Islet of Langerhans (tissue), 1 donor: ENCODE data around the gene AZGP1.
"Not testable (repeated sequence)": the region's sequence is repeated elsewhere in the genome, so short reads cannot be mapped to it uniquely, and the experiment has no call there.

Experiments used
- FAIRE-seq: peaks from one replicate; lab custom pipeline; 2011; peaks lifted over from hg19 to GRCh38; lab: Jason Lieb, UNC

Gene AZGP1

DNA sequence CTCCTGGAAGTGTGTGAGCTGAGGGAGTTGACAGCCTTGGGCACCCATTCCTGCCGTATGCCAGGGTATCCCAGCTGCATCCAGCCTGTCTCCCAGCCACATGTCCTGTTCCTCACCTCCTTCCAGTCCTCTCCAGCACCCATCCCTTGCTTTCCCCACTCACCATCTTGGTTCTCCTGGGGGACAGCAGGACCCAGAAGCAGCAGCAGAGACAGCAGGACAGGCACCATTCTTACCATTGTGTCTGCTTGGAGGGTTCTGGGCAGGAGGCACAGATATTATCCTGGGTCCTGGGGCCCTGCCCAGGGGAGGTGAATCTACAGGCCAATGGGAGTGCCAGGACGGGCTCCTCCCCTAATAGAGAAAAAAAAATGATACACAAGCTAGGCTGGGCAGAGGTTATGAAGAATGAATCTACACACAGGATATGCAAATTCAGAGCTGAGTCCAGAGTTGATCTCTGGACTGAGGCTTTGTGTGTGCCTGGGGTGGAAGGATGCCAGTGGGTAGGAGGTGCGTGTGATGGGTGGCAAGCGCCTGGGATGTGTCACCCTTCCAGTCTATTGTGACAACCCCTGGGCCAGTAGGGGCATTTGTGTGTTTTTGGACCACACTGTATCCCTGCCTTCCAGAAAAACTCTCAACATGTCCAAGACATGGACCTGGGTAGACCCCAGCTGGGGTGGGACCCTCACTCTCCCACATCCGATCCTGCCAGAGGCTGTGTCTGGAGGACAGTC lies at the start of gene AZGP1:
Gene AZGP1 (minus strand): TSS at position 250 of the 740 bp plus-strand sequence. CDS start 11 bp downstream, at position 239.
- FAIRE-seq: no peak

GRCh38 chr7:100024020-100024619 lies 48.3 kb upstream of the AZGP1 start:
- no peak for FAIRE-seq

DNA sequence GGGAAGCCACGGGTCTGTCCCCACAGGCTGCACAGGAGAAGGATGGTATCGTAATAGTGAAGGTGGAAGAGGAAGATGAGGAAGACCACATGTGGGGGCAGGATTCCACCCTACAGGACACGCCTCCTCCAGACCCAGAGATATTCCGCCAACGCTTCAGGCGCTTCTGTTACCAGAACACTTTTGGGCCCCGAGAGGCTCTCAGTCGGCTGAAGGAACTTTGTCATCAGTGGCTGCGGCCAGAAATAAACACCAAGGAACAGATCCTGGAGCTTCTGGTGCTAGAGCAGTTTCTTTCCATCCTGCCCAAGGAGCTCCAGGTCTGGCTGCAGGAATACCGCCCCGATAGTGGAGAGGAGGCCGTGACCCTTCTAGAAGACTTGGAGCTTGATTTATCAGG lies 47.7 kb upstream of the AZGP1 start:
- no peak for FAIRE-seq

GRCh38 chr7:100022621-100023020 lies 46.8 kb upstream of the AZGP1 start:
- peak; percentile 55 for FAIRE-seq

DNA sequence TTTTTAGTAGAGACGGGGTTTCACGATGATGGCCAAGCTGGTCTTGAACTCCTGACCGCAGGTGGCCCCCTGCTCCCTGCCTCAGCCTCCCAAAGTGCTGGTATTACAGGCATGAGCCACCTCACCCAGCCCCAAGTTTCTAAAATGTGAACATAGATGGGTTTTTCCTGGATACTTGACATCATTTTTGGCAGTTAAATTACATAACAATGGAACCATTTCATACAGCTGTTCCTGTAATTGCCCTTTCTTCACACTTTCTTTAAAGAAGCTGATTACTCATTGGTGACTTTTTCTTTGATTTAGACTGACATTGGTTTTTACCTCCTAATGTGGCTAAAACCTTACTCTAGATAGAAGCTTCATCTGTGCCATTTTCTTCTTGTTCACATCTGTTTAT lies 45.5 kb upstream of the AZGP1 start:
- FAIRE-seq: no peak

DNA sequence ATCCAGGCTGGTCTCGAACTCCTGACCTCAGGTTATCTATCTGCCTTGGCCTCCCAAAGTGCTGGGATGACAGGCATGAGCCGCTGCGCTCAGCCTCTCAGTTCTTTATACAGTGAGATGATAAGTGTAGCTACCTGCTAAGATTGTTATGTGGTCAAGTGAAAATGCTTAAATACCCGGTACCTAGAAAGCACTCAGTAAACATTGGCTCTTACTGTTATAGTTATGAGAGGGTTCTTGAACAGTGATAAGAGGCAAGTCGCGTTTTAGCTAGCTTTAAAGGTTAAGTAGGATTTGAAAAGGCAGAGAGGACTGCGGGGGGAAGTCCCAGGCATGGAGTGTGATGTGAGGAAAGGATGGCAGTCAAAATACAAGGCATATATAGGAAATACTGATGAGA lies 44.1 kb upstream of the AZGP1 start:
- no peak for FAIRE-seq

DNA sequence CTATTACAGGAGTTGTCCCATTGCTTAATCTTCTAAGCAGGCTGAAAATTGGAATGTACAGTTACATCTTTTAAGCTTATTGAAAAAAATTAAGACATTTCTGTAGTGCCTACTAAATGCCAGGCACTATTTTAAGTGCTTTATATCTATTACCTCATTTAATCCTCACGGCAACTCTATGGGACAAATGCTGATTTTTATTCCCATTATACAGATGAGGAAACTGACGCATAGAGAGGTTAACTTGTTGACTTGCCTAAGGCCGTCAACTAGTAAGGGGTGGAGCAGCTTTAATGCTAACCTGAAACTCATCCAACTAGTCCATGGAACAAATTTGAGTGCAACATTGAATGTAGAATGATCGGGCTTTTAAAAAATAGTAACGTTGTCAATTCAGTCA lies 42.0 kb upstream of the AZGP1 start:
- FAIRE-seq: no peak

- no peak for FAIRE-seq
These were observed 41.5 kb upstream of the AZGP1 start for GRCh38 chr7:100017300-100017699.

- FAIRE-seq: no peak
These were observed 40.5 kb upstream of the AZGP1 start for GRCh38 chr7:100016215-100016901.

GRCh38 chr7:100015232-100016214 lies 39.7 kb upstream of the AZGP1 start, which contains the start of gene ZKSCAN1:
Gene ZKSCAN1, plus strand, starts transcription at chr7:100015596. Its CDS starts 7,911 bp downstream, at chr7:100023507.
- no peak for FAIRE-seq

- FAIRE-seq: no peak
These were observed 37.5 kb upstream of the AZGP1 start for GRCh38 chr7:100013328-100013676.

DNA sequence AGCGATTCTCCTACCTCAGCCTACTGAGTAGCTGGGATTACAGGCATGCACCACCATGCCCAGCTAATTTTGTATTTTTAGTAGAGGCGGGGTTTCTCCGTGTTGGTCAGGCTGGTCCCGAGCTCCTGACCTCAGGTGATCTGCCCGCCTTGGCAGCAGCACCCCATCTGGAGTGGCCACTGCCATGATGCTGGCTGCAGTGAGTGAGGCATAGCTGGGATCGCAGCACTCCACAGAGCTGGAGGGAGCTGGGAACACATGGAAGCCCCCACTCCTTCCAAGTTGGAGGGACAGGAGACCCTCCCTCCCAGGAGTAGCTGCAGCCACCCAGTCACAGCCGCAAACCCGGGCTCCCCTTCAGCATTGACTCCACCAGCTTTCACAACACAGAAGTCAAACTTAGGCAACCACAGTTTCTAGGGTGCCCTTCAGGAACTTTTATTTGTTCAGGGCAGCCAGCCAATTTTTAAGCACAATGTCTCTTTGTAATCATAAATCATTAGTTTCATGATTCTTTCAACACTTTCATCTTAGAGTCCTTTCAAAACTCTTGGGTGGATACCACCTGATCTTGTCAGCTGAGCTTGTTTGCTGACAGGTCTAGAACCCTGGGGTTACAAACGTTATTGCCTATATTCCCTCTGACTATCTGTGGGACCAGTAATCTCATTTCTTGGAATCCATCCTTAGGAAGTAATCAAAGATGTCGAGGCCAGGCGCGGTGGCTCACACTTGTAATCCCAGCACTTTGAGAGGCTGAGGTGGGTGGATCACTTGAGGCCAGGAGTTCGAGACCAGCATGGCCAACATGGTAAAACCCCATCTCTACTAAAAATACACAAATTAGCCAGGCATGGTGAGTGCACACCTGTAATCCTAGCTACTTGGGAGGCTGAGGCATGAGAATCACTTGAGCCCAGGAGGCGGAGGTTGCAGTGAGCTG lies 36.8 kb upstream of the AZGP1 start:
- not testable (repeated sequence) for FAIRE-seq

GRCh38 chr7:100011516-100011915 lies 35.7 kb upstream of the AZGP1 start:
- FAIRE-seq: no peak

DNA sequence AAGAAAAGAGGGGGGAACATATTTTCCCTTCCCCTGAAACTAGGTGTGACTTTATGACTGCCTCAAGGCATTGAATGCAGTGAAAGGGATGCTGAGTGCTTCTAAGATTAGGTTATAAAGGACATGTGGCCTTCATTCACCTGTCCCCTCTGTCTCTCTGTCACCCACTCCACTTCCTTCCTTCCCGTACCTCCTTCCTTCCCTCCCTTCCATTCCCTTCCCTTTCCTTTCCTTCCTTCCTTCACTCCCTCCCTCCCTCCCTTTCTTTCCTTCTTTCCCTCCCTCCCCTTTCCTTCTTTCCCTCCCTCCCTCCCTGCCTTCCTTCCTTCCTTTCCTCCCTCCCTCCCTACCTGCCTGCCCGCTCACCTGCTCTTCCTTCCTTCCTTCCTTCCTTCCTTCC lies 35.1 kb upstream of the AZGP1 start:
- FAIRE-seq: no peak

GRCh38 chr7:100009952-100010351 lies 34.1 kb upstream of the AZGP1 start:
- not testable (repeated sequence) for FAIRE-seq

- no peak for FAIRE-seq
These were observed 32.7 kb upstream of the AZGP1 start for GRCh38 chr7:100008525-100008924.

DNA sequence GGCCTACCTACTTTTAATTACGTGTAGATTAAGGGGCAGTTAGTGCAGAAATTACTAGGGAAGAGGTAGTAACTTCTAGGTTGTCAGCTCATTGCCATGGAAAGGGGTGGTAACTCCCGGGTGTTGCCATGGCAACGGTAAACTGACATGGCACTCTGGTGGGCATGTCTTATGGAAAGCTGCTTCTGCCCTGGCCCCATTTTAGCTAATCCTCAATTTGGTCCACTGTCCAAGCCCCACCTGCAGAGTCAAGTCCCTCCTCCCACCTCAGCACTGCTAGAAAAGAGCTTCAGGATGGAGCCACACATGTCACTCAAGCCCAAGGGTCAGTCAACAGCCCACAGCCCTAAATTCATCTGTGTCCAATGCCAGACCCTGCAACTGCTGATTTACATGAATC lies 32.1 kb upstream of the AZGP1 start:
- FAIRE-seq: no peak

DNA sequence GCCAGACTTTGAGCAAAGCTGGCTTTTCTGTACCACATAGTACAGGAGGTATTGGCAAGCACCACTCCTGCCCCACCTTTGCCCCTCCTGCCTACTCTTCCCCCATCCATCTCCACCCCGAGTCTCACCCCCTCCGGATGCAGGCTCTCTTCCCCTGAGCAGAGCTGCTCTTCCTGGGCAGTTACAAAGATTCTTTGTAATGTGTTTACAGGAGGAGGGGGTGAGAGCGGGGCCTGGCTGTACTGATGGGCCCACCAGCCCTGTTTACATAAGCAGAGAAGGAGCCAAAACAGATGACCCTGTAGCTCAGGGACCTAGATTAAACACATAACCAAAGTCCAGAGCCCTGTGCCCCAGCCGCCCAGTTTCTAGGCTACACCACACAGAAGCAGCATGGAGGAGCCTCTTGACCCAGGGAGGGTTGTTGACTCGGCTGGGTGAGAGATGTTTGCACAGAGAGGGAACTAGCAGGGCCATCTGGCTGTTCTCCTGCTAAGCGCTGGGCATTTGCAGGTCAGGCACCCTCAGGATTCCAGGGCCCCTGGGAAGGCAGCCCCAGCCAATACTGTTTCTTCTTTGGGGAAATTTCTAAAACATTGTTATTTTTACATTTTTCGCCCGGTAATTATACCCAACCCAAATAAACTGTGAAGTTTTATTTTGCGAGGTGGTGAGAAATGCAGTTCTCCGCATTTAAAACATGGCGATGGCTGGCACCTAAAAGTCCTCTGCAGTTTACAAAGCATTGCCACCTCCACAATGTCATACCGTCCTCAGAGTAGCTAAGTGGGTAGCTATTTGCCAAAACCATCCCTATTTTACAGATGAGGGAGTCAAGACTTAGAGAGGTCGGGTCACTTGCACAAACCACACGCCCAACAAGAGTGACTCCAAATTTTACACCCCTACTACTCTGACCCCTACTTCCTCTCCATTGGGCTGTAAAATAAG lies 28.2 kb upstream of the AZGP1 start:
- peak; percentile 81 for FAIRE-seq

DNA sequence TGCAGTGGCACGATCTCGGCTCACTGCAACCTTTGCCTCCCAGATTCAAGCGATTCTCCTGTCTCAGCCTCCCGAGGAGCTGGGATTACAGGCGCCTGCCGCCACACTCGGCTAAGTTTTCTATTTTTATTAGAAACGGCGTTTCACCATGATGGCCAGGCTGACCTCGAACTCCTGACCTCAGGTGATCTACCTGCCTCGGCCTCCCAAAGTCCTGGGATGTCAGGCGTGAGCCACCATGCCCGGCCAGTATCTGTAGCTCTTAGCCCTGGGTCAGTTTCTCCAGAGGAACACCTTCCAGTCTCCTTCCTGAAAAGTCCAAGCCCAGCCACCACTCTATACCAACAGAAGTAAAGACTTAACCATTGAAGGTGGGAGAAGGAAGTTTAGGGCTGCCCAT lies 24.4 kb upstream of the AZGP1 start:
- no peak for FAIRE-seq
